NCI-H2171 (cell line): ENCODE measurements around the gene PLA2G12B.

Experiments
- DNase-seq: peaks from one replicate; lab custom pipeline; 2025; lab: John Stamatoyannopoulos, UW

The PLA2G12B gene

GRCh38 chr10:72890086-72890485, 64.5 kb downstream of the PLA2G12B start:
- DNase-seq = no peak

GRCh38 chr10:72889391-72889831, 65.2 kb downstream of the PLA2G12B start:
- DNase-seq = peak; percentile 79

GRCh38 chr10:72888151-72888638, 66.4 kb downstream of the PLA2G12B start:
- DNase-seq = no peak

- no peak for DNase-seq
Observed at GRCh38 chr10:72887043-72887442, 67.6 kb downstream of the PLA2G12B start.

- DNase-seq = no peak
Observed at GRCh38 chr10:72886621-72887020, 68.0 kb downstream of the PLA2G12B start.

- no peak for DNase-seq
Observed at GRCh38 chr10:72885953-72886352, 68.7 kb downstream of the PLA2G12B start.
